ENCODE results near the gene CDH16. TPM values are rescaled to one million over a fixed set of nuclear protein-coding genes. Genes with fewer than 3 reads are reported as not detected.
A peak's percentile ranks its signal among the peaks of the same experiment; 100 is the strongest.

The CDH16 gene
- total and polyA plus RNA-seq, 2 of the 13 experiments (the other 11 are each of a cell fraction or from before 2014, with no cell fraction given) = 2.7 to 3.9 TPM

DNA sequence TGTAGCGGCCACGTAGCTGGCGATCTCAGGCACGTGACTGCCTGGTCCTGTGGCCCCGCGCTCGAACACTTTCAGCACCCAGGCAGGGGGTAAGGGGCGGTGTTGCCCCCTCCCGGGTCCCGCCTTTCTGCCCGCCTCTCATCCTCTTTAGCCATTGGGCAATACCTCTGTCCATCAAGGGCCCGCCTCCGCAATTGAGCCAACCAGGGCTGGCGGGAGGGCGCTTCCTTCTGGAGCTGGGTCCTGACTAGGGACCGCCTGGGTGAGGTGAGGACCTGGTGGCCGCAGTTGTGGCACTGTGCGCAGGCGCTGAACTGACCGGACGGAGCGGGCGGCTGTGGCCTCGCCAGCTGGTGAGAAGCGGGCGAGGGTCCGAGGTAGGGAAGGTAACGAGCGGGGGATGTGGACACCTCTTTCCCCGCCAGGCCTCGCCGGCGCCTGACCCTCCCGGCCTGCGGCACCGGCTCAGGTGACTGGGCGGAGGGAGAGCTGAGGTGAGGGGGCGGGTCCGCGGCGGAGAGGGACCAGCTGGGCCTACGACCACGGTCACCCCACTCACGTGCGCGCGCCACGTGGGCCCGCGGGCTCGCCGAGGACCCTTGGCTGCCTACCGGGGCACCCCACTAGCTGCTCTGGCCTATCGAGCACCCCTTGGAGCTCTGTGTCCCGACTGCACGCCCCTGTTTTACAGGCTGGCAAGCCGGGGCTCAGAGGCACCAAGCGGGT is 38.2 kb downstream of the CDH16 start, which contains the start of gene PDP2 (continued):
- TF ChIP-seq, protein P1, sequence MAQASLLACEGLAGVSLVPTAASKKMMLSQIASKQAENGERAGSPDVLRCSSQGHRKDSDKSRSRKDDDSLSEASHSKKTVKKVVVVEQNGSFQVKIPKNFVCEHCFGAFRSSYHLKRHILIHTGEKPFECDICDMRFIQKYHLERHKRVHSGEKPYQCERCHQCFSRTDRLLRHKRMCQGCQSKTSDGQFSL (CRISPR knock-in tag; IDR thresholded peaks at IDR 0.05) = no peak; the same call in 1 of the 2 replicates
- TF ChIP-seq POLR2AphosphoS5 (IDR thresholded peaks at IDR 0.05; ENCODE audit: low read depth, low read length) (peak; percentile 86), ZNF777 (CRISPR knock-in tag; IDR thresholded peaks at IDR 0.05) (peak; percentile 100), GABPA (IDR thresholded peaks at IDR 0.05; ENCODE audit: low read depth, low read length) (no peak), GABPA (CRISPR knock-in tag; IDR thresholded peaks at IDR 0.05; ENCODE audit: low read depth) (peak; percentile 81), ZNF460 (CRISPR knock-in tag; IDR thresholded peaks at IDR 0.05; ENCODE audit: borderline replicate concordance) (no peak), ZNF160 (CRISPR knock-in tag; IDR thresholded peaks at IDR 0.05) (peak; percentile 80; the same call in 1 of the 2 replicates), SIX1 (CRISPR knock-in tag; IDR thresholded peaks at IDR 0.05; ENCODE audit: borderline replicate concordance) (peak; percentile 37; the same call in 1 of the 2 replicates), ZNF768 (CRISPR knock-in tag; IDR thresholded peaks at IDR 0.05) (peak; percentile 76), FOXK1 (CRISPR knock-in tag; IDR thresholded peaks at IDR 0.05; ENCODE audit: borderline replicate concordance, low read depth) (peak; percentile 51; the same call in 1 of the 2 replicates), KAT7 (CRISPR knock-in tag; IDR thresholded peaks at IDR 0.05; ENCODE audit: borderline replicate concordance) (peak; percentile 93; the same call in 1 of the 2 replicates), MAFF (IDR thresholded peaks at IDR 0.05; ENCODE audit: low read depth, low read length) (no peak), MIER3 (CRISPR knock-in tag; IDR thresholded peaks at IDR 0.05; ENCODE audit: borderline replicate concordance) (peak; percentile 54; the same call in 1 of the 2 replicates), ZFP62 (CRISPR knock-in tag; IDR thresholded peaks at IDR 0.05) (no peak), ZNF850 (CRISPR knock-in tag; conservative IDR thresholded peaks at IDR 0.05) (no peak), LCORL (IDR thresholded peaks at IDR 0.05) (no peak), LCORL (CRISPR knock-in tag; IDR thresholded peaks at IDR 0.05) (peak; percentile 85; the same call in 1 of the 2 replicates), ZNF180 (CRISPR knock-in tag; IDR thresholded peaks at IDR 0.05; ENCODE audit: borderline replicate concordance, low read depth) (0 out of 2 replicates have a peak, but pooled peaks have one; percentile 7), KAT8 (CRISPR knock-in tag; IDR thresholded peaks at IDR 0.05) (peak; percentile 91), AGO2 (optimal IDR thresholded peaks at IDR 0.05; ENCODE audit: low read depth, low read length) (peak; percentile 78), ZNF615 (CRISPR knock-in tag; IDR thresholded peaks at IDR 0.05; ENCODE audit: borderline replicate concordance) (no peak), NFYB (CRISPR knock-in tag; IDR thresholded peaks at IDR 0.05) (peak; percentile 100), HOXA9 (CRISPR knock-in tag; IDR thresholded peaks at IDR 0.05; ENCODE audit: borderline replicate concordance) (peak; percentile 81; the same call in 1 of the 2 replicates), ARNT (IDR thresholded peaks at IDR 0.05) (no peak), KLF12 (CRISPR knock-in tag; IDR thresholded peaks at IDR 0.05; ENCODE audit: borderline replicate concordance) (peak; percentile 84)
- TF ChIP-seq, protein P2, sequence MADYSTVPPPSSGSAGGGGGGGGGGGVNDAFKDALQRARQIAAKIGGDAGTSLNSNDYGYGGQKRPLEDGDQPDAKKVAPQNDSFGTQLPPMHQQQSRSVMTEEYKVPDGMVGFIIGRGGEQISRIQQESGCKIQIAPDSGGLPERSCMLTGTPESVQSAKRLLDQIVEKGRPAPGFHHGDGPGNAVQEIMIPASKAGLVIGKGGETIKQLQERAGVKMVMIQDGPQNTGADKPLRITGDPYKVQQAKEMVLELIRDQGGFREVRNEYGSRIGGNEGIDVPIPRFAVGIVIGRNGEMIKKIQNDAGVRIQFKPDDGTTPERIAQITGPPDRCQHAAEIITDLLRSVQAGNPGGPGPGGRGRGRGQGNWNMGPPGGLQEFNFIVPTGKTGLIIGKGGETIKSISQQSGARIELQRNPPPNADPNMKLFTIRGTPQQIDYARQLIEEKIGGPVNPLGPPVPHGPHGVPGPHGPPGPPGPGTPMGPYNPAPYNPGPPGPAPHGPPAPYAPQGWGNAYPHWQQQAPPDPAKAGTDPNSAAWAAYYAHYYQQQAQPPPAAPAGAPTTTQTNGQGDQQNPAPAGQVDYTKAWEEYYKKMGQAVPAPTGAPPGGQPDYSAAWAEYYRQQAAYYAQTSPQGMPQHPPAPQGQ (CRISPR knock-in tag; IDR thresholded peaks at IDR 0.05; ENCODE audit: borderline replicate concordance) = no peak
- TF ChIP-seq, protein P3, sequence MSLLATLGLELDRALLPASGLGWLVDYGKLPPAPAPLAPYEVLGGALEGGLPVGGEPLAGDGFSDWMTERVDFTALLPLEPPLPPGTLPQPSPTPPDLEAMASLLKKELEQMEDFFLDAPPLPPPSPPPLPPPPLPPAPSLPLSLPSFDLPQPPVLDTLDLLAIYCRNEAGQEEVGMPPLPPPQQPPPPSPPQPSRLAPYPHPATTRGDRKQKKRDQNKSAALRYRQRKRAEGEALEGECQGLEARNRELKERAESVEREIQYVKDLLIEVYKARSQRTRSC (CRISPR knock-in tag; IDR thresholded peaks at IDR 0.05; ENCODE audit: low read depth) = no peak; the same call in 1 of the 2 replicates
- TF ChIP-seq, protein P4, sequence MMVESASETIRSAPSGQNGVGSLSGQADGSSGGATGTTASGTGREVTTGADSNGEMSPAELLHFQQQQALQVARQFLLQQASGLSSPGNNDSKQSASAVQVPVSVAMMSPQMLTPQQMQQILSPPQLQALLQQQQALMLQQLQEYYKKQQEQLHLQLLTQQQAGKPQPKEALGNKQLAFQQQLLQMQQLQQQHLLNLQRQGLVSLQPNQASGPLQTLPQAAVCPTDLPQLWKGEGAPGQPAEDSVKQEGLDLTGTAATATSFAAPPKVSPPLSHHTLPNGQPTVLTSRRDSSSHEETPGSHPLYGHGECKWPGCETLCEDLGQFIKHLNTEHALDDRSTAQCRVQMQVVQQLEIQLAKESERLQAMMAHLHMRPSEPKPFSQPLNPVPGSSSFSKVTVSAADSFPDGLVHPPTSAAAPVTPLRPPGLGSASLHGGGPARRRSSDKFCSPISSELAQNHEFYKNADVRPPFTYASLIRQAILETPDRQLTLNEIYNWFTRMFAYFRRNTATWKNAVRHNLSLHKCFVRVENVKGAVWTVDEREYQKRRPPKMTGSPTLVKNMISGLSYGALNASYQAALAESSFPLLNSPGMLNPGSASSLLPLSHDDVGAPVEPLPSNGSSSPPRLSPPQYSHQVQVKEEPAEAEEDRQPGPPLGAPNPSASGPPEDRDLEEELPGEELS (CRISPR knock-in tag; IDR thresholded peaks at IDR 0.05) = peak; percentile 8

Data from HepG2 (cell line).